LNCaP clone FGC (cell line): ENCODE measurements around the gene NUDT1.

Experiments used
- DNase-seq: peaks from one replicate; pipeline ENCODE4 v3.0.0-alpha.2; 2011; ENCODE audit warnings: low read depth
- H3K4me3 ChIP-seq: 2 replicates; pipeline ENCODE4 v1.5.1; 2011; ENCODE audit warnings: mild to moderate bottlenecking, low read depth, low read length, control low read depth
- CTCF ChIP-seq: IDR thresholded peaks from 2 replicates; pipeline ENCODE4 v1.5.1; 2012; ENCODE audit warnings: mild to moderate bottlenecking; ENCODE audit not compliant: control insufficient read depth, insufficient read depth; ENCODE audit errors: extremely low read depth

NUDT1 gene

DNA sequence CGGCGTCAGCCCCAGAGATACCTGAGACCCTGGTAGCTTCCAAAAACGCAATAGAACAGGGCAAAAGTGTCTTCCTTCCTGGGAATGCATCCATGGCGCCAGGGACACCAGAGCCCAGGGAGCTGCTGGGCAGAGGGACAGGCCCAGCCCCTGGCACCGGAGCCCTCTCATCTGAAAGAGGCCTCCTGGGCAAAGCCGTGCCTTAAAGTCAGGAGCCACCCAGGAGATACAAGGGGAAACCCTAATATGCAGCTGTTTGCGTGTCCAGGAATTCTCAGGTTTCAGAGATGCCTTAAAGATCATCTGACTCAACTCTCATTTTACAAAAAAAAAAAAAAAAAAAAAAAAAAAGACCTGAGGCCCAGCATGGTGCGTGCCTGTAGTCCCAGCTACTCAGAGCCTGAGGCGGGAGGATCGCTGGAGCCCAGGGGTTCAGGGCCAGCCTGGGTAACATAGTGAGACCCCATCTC, 28.0 kb downstream of the NUDT1 start:
- H3K4me3 ChIP-seq = no peak overlapping the region
- no peak for TF ChIP-seq CTCF
- no peak for DNase-seq

- DNase-seq = no peak
- TF ChIP-seq CTCF = no peak
- H3K4me3 ChIP-seq = no peak overlapping the region
These were observed 28.5 kb downstream of the NUDT1 start for GRCh38 chr7:2270495-2270894.

- no peak for TF ChIP-seq CTCF
- no peak overlapping the region for H3K4me3 ChIP-seq
- no peak for DNase-seq
These were observed 29.4 kb downstream of the NUDT1 start for GRCh38 chr7:2271273-2272026.

DNA sequence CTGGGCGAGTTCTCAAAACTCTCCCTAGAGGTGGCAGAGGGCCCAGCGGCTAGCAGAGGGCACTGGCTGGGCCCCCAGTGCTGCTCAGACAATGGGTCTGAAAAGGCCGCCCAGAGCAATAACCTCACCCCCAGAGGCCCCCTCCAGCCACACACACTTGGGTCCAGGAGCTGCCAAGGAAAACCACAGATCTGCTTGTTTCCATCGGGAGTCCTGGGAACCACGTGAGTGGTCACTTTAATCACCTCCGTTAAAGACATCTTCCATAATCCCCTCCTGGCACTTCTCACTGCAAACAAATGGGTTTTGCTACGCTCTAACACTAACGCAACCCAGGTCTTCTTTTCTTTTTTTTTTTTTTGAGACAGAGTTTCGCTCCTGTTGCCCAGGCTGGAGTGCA, 30.0 kb downstream of the NUDT1 start:
- no peak for DNase-seq
- H3K4me3 ChIP-seq = no peak overlapping the region
- TF ChIP-seq CTCF = no peak

DNA sequence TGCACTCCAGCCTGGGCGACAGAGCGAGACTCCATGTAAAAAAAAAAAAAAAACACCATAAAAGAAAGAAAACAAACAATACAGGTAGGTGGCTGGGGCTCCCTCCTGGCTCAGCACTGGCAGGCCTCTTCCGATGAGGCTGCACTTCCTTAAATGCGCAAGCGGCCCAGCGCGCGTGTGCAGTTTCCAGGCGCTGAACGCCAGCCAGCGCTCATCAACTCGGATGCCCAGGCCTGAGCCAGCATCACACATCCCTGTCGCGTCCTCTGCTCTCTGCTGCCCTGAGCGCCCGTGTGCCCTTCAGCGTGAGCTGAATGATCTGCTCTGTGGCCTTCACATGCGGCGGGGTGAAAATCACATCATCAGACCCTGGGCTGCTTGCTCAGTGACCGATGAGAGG, 31.8 kb downstream of the NUDT1 start:
- H3K4me3 ChIP-seq = no peak overlapping the region
- DNase-seq = no peak
- no peak for TF ChIP-seq CTCF

DNA sequence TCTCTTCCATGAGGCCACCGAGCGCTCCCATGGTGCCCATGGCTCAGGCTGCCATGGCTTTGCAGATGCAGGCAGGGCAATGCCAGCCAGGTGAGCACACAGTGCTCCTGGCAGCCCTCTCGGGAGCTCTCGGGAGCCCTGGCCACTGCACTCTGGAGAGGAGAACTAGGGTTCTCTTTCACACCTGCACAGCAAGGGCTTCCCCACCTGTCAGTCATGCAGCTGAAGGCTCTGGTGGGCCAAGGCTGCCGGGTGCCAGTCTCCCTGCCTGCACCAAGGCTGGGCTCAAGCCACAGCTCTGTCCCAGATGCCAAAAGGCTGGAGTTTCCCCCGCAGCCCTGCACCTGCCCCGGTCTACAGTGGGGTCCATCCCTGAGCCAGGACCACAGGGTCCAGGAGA, 32.6 kb downstream of the NUDT1 start:
- H3K4me3 ChIP-seq = no peak overlapping the region
- no peak for DNase-seq
- TF ChIP-seq CTCF = no peak

GRCh38 chr7:2275101-2275500, 33.1 kb downstream of the NUDT1 start:
- no peak for TF ChIP-seq CTCF
- no peak overlapping the region for H3K4me3 ChIP-seq
- DNase-seq = no peak
